Muscle of leg (tissue), 11 donors: ENCODE data around the gene ZNF213. TPM values are rescaled to one million over a fixed set of nuclear protein-coding genes. Genes with fewer than 3 reads are reported as not detected.
A peak's percentile ranks its signal among the peaks of the same experiment; 100 is the strongest.

ENCODE experiments used
- DNase-seq: peaks from one replicate; pipeline ENCODE4 v3.0.0; 2013
- H3K27ac ChIP-seq: one replicate; pipeline ENCODE4 v1.5.1; 2013; ENCODE audit warnings: mild to moderate bottlenecking, low read length, control low read depth
- H3K27me3 ChIP-seq: one replicate; pipeline ENCODE4 v1.6.1; 2013; ENCODE audit warnings: low read length; ENCODE audit not compliant: control insufficient read depth, insufficient read depth
- H3K36me3 ChIP-seq: one replicate; pipeline ENCODE4 v1.6.1; 2013; ENCODE audit warnings: low read length; ENCODE audit not compliant: control insufficient read depth, insufficient read depth
- H3K4me1 ChIP-seq: one replicate; pipeline ENCODE4 v1.6.1; 2013; ENCODE audit warnings: low read length; ENCODE audit not compliant: control insufficient read depth, insufficient read depth
- H3K4me3 ChIP-seq: one replicate; pipeline ENCODE4 v1.5.1; 2013; ENCODE audit warnings: low read length, control low read depth
- H3K9me3 ChIP-seq: replicated peaks from 2 replicates; pipeline ENCODE4 v1.6.1; 2013; ENCODE audit warnings: low read depth, low read length; ENCODE audit not compliant: control insufficient read depth
- WGBS: methylation state at CpG from one replicate; pipeline ENCODE4 v1.1.5; 2013; ENCODE audit warnings: missing lambda C conversion rate; ENCODE audit not compliant: insufficient coverage; 5-methylcytosine and 5-hydroxymethylcytosine counted together
- polyA plus RNA-seq, 8 donors: library from polyadenylated mRNA; unstranded; fragments of 120-200 nt; gene quantifications; one replicate each; pipeline versions ENCODE4 v1.2.1 to v1.2.3, GENCODE V29; 2013; ENCODE audit warnings: inconsistent platforms in 1 of 8, low replicate concordance in 1 of 8; ENCODE audit not compliant: insufficient read length in 8 of 8, insufficient read depth in 1 of 8
- total RNA-seq: library from RNA; stranded (reverse); fragments of 120-200 nt; gene quantifications from one replicate; pipeline ENCODE4 v1.2.4, GENCODE V29; 2013

ZNF213 gene
- total and polyA plus RNA-seq, 9 donors, result 3.1 to 14.0 (median 11.4) TPM

DNA sequence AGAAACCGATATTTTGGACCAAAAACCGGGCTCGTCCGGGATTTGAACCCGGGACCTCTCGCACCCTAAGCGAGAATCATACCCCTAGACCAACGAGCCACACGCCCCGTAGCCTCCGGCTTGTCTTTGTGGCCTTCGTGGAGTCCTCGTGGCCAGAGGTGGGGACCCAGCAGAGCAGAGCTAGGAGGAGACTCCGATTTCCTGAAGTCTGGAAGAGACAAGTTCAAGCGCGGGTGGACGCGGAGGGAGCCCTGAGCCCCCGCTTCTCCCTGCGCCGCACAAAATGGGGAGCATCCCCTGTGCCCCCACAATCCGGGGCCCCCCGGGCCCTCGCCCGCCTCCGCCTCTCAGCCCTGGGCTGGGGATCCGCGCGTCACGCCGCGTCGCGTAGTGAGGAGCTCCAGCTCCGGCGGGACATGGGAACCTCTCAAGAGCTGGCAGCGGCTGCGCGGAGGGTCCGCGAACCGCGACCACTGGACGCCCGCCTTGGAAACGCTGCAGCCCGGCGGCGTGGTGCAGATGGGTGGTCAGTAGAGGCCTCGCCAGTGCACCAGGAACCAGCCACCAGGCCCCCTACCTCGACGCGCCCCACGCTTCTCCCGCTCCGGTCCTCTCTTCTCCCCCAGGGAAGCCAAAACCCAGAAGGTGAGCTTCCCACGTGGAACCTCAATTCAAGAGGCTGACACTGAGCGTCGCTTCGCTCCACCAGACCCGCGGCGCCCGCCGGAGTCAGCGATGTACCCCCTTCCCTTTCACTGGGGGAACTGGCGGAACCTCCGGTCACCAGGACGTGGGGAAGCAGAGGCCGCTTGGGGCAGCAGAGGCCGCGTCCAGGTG lies 48.0 kb downstream of the ZNF213 start:
- no peak for DNase-seq
- no peaks in the 10 kb centered on the region for H3K9me3 ChIP-seq
- WGBS, result under 1% methylated on average over 63 of the region's 72 CpGs
- no peak overlapping the region for H3K27ac ChIP-seq
- H3K4me3 ChIP-seq, result peak overlapping the region; percentile 1
- H3K4me1 ChIP-seq, result peaks cover 16% of the 10 kb centered on the region
- H3K36me3 ChIP-seq, result no peaks in the 10 kb centered on the region
- H3K27me3 ChIP-seq, result peaks cover 92% of the 10 kb centered on the region

- Histone ChIP-seq H3K27me3 (peaks cover 94% of the 10 kb centered on the region), H3K27ac (no peak overlapping the region), H3K4me3 (peak overlapping the region; percentile 1), H3K9me3 (no peaks in the 10 kb centered on the region), H3K4me1 (peaks cover 23% of the 10 kb centered on the region), H3K36me3 (no peaks in the 10 kb centered on the region)
- WGBS, result under 1% methylated on average over 31 of the region's 42 CpGs
- no peak for DNase-seq
These were observed 48.8 kb downstream of the ZNF213 start for GRCh38 chr16:3183445-3184139.

DNA sequence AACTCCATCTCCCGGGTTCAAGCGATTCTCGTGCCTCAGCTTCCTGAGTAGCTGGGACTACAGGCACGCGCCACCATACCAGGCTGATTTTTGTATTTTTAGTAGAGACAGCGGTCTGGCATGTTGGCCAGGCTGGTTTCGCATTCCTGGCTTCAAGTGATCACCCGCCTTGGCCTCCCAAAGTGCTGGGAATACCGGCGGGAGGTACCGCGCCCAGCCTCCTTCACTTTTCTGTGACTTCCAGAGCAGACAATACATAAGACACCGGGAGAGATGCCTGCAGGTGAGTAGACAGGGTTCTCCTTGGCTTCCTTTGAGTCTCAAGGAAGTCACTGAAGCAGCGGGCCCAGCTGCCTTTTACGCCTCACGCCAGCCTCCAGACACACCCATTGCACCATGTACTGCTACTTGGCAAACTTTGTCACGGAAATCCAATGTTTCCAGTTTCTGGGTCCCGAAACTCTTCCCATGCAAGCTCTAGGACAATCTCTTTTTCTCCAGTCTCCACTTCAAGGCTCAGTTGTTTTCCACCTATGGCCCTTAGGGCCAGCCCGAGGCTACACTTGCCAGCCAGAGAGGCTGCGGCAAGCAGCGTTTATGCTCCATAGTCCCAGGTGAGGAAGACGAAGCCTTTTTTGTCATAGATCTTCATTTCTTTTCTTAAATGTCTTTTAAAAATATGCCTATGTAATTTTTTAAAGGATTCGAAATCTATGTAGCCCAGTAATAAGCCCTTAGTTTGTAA lies 52.3 kb downstream of the ZNF213 start:
- Histone ChIP-seq H3K27ac (no peak overlapping the region), H3K4me1 (peaks cover 39% of the 10 kb centered on the region), H3K4me3 (no peak overlapping the region), H3K27me3 (peaks cover 95% of the 10 kb centered on the region), H3K36me3 (no peaks in the 10 kb centered on the region), H3K9me3 (no peaks in the 10 kb centered on the region)
- WGBS, result 74% methylated on average over 15 of the region's 23 CpGs
- no peak for DNase-seq

DNA sequence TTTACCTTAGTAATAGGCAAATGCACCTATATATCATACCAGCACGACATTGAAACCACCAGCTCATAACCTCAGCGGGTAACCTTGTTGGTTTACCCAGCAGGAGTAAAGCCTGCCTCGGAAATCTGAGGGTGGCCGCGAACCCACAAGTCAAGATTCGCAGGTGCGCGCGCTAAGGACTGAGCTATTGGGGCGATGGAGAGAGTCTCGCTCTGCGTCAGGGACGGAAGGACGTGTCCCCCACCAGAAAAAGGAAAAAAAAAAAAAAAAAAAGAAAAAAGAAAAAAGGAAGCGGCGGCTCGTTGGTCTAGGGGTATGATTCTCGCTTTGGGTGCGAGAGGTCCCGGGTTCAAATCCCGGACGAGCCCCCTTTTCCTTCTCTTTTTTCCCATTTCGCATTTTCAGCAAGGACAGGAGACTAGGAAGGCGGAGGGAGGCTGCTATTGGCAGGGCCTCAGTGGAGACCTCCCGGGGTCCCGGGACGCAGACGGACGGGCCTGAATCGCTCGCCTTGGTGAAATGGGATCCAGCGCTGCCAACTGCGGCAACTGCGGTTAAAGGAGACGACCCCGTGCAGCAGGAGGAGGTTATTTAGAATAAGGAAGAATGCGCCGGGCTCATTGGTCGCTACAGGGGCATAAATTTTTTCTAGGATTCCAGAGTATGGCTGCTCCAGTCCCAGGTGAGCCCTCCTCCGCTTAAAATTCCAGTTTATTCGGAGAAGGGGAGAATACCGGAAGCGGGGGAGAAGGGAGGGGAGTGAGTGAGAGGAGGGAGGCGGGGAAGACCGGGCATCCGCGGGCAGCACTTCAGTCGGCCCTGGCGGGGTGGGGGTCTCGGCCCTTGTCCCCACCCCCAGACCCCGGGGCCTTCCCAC lies 53.2 kb downstream of the ZNF213 start, which contains the start of gene OR1F1:
OR1F1 (plus strand) TSS at position 407 of the 877 bp plus-strand sequence.
- peaks cover 95% of the 10 kb centered on the region for H3K27me3 ChIP-seq
- no peaks in the 10 kb centered on the region for H3K36me3 ChIP-seq
- peak; percentile 12 for DNase-seq
- no peak within 1 kb of the TSS for H3K27ac ChIP-seq
- H3K9me3 ChIP-seq, result no peaks in the 10 kb centered on the region
- WGBS, result 3% methylated on average over 32 of the region's 51 CpGs
- H3K4me3 ChIP-seq, result peak within 1 kb of the TSS; percentile 30
- peaks cover 33% of the 10 kb centered on the region for H3K4me1 ChIP-seq

DNA sequence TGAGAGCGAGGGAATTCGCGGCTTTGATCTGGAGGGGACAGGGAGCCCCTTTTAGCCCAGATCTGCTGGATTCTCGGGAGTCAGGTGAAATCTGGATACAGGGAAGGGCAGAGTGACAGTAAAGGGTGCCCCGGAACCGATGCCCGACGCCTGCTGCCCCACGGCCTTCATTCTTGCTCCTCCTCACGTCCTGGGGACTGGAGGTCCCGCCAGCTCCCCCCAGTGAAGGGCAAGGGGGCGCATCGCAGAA lies 53.8 kb downstream of the ZNF213 start:
- Histone ChIP-seq H3K4me1 (peaks cover 28% of the 10 kb centered on the region), H3K27me3 (peaks cover 95% of the 10 kb centered on the region), H3K4me3 (peak overlapping the region; percentile 30), H3K27ac (no peak overlapping the region), H3K36me3 (no peaks in the 10 kb centered on the region), H3K9me3 (no peaks in the 10 kb centered on the region)
- WGBS, result 0% methylated on average over 6 of the region's 13 CpGs
- DNase-seq, result no peak

DNA sequence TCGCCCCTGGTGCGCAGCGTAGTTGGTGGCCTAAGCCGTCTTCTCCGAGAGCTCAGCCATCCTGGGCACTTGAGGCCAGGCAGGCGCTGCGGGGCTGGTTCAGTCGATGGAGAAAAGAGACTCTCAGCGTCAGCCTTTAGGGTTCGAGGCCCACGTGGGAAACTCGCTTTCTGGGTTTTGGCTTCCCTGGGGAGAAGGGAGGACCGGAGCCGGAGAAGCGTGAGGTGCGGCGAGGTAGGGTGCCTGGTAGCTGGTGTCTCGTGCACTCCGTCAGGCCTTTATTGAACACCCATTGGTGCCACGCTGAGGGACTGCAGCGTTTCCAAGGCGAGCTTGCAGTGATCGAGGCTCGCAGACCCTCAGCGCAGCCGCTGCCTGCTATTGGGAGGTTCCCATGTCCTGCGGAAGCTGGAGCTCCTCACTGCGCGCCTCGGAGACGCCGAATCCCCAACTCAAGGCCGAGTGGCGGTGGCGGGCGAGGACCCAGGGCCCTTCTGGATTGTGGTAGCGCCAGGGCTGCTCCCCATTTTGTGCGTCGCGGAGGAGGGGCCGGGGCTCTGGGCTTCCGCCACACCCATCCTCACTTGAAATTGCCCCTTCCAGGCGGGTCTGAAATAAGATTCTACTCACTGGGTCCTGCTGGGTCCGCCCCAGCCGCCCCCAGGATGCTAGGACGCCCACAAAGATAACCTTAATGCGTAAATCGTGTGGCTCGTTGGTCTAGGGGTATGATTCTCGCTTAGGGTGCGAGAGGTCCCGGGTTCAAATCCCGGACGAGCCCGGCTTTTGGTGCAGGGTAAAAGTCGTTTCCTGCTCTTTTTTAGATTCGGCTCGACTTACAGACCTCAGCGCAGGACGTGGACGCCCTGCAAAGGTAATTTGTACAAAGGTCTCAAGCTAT lies 54.3 kb downstream of the ZNF213 start:
- Histone ChIP-seq H3K36me3 (no peaks in the 10 kb centered on the region), H3K9me3 (no peaks in the 10 kb centered on the region), H3K27me3 (peaks cover 93% of the 10 kb centered on the region), H3K4me1 (peaks cover 25% of the 10 kb centered on the region), H3K4me3 (peak overlapping the region; percentile 30), H3K27ac (no peak overlapping the region)
- WGBS, result under 1% methylated on average over 59 of the region's 61 CpGs
- DNase-seq, result peak; percentile 38

DNA sequence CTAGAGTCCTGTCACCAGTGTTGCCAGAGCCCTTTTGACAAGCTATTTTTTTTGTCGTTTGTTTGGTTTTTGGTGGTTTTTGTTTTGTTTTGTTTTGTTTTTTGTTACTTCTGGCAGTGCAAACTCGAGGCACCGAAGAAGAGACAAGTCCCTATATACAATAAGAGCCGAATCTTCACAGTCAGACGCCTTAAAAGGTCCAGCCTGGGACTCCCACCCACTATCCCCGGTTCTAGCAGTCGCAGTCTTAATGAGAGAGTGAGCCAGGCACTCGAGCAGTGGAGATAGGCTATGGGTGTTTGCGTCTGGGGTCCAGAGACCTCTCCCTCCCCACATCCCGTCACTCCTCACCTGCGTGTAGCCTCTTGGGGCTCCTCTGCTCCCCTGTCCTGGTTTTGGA lies 55.0 kb downstream of the ZNF213 start:
- H3K27me3 ChIP-seq, result peaks cover 92% of the 10 kb centered on the region
- DNase-seq, result no peak
- WGBS, result no CpG with 5 or more reads among the region's 11 CpGs
- H3K27ac ChIP-seq, result no peak overlapping the region
- H3K4me1 ChIP-seq, result peaks cover 25% of the 10 kb centered on the region
- no peak overlapping the region for H3K4me3 ChIP-seq
- H3K9me3 ChIP-seq, result no peaks in the 10 kb centered on the region
- H3K36me3 ChIP-seq, result no peaks in the 10 kb centered on the region

DNA sequence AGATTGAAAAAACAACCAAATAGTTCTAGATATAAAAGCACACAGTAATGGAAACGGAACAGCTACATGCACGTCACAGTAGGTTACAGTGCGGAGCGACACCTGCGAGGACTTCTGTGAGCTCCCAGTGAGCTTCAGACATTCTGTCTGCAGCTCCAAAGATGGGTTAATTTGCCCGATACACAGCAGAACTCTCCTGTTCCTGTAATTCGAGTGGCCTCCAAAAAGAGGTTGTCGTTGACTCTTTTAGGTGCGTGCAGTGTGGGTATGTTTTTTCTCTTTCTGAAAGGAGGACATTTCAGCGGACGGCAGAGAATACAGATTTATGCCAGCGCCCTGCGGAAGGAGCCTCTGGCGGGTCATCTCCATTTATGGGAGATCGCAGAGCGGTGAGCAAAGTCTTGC lies 56.1 kb downstream of the ZNF213 start:
- Histone ChIP-seq H3K4me1 (peaks cover 25% of the 10 kb centered on the region), H3K27me3 (peaks cover 96% of the 10 kb centered on the region), H3K4me3 (no peak overlapping the region), H3K9me3 (no peaks in the 10 kb centered on the region), H3K36me3 (no peaks in the 10 kb centered on the region), H3K27ac (no peak overlapping the region)
- DNase-seq, result no peak
- WGBS, result 6% methylated on average over 14 of the region's 16 CpGs
